Vagina (tissue), 2 donors: ENCODE data around the gene DHRS2. TPM values are rescaled to one million over a fixed set of nuclear protein-coding genes. Genes with fewer than 3 reads are reported as not detected.
A peak's percentile ranks its signal among the peaks of the same experiment; 100 is the strongest.

Experiments used
- DNase-seq, 2 donors: peaks; one replicate each; pipeline ENCODE4 v3.0.0-alpha.2; 2017; ENCODE audit errors: extremely low spot score in 2 of 2
- H3K27ac ChIP-seq: fragments of 200-600 bp; sonication (generic); one replicate; pipeline ENCODE4 v1.5.1; 2019
- H3K27me3 ChIP-seq: fragments of 200-600 bp; sonication (generic); one replicate; pipeline ENCODE4 v1.5.1; 2019
- H3K36me3 ChIP-seq, 2 donors: fragments of 200-600 bp; sonication (generic); one replicate each; pipeline ENCODE4 v1.5.1; 2017 to 2019
- H3K4me1 ChIP-seq: fragments of 200-600 bp; sonication (generic); one replicate; pipeline ENCODE4 v1.5.1; 2019
- H3K4me3 ChIP-seq, 2 donors: fragments of 200-600 bp; sonication (generic); 1 replicate in 1 of 2; 2 replicates in 1 of 2; pipeline ENCODE4 v1.5.1; 2016 to 2019
- H3K9me3 ChIP-seq: fragments of 200-600 bp; sonication (generic); one replicate; pipeline ENCODE4 v1.5.1; 2019
- POLR2A ChIP-seq, 2 donors: fragments of 450-650 bp; IDR thresholded peaks; one replicate each; pipeline ENCODE4 v1.6.1; 2017; ENCODE audit warnings: antibody characterized with exemption in 2 of 2, mild to moderate bottlenecking in 2 of 2, moderate library complexity in 2 of 2
- POLR2AphosphoS5 ChIP-seq, 2 donors: sonication (generic); formaldehyde crosslinking; IDR thresholded peaks; one replicate each; pipeline ENCODE4 v1.9.0; 2017; ENCODE audit warnings: antibody characterized with exemption in 2 of 2, mild to moderate bottlenecking in 2 of 2, low read depth in 1 of 2; ENCODE audit not compliant: insufficient read depth in 1 of 2
- intact Hi-C: fragments of 100-400 bp; cut with DNase I; formaldehyde crosslinking; loops from one replicate; pipeline ENCODE4 v1.15.1; 2023
- total RNA-seq: library from RNA; depleted of rRNA; stranded (reverse); fragments of >200 nt; gene quantifications from one replicate; pipeline ENCODE4 v1.2.3, GENCODE V29; 2016
- TF ChIP-seq, protein P1 (sequence below), 3 experiments: fragments of 450-650 bp in 2 of 3; fragments of 200-600 bp in 1 of 3; sonication (generic) in 1 of 3; IDR thresholded peaks; one replicate each; pipeline ENCODE4 v1.5.1; 2017 to 2019; ENCODE audit warnings: antibody characterized with exemption in 3 of 3, mild to moderate bottlenecking in 2 of 3, moderate library complexity in 2 of 3

The DHRS2 gene
- total RNA-seq, 1 donor from 2014 or later, result 0.25 TPM

DNA sequence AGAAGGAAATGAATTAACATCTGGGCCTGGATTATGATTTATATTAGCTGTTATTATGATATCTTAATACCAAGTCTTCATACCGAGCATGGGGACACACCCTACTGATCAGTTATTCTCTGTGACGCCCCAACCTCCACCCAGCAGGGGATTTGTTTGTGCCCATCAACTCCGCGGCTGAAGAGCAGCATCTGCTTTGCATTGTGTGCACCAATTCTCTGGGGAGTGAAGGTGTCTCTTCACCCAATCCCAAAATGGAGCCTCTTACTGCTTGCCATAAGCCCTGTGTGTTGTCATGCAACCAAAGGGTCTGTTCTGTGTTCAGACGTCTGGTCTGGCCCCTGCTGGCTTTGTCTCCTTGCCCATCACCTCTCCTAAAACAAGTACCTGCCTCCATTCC lies 25.4 kb downstream of the DHRS2 start:
- Histone ChIP-seq H3K36me3 (no peaks in the 10 kb centered on the region), H3K27ac (no peak overlapping the region), H3K4me1 (no peaks in the 10 kb centered on the region), H3K9me3 (no peaks in the 10 kb centered on the region), H3K27me3 (no peaks in the 10 kb centered on the region), H3K4me3 (no peak overlapping the region)
- DNase-seq, result peak in 1 of 2 donors; percentile 34
- intact Hi-C loops, result no loop called here
- TF ChIP-seq, protein P1, sequence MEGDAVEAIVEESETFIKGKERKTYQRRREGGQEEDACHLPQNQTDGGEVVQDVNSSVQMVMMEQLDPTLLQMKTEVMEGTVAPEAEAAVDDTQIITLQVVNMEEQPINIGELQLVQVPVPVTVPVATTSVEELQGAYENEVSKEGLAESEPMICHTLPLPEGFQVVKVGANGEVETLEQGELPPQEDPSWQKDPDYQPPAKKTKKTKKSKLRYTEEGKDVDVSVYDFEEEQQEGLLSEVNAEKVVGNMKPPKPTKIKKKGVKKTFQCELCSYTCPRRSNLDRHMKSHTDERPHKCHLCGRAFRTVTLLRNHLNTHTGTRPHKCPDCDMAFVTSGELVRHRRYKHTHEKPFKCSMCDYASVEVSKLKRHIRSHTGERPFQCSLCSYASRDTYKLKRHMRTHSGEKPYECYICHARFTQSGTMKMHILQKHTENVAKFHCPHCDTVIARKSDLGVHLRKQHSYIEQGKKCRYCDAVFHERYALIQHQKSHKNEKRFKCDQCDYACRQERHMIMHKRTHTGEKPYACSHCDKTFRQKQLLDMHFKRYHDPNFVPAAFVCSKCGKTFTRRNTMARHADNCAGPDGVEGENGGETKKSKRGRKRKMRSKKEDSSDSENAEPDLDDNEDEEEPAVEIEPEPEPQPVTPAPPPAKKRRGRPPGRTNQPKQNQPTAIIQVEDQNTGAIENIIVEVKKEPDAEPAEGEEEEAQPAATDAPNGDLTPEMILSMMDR (IDR thresholded peaks at IDR 0.05), result no peak

DNA sequence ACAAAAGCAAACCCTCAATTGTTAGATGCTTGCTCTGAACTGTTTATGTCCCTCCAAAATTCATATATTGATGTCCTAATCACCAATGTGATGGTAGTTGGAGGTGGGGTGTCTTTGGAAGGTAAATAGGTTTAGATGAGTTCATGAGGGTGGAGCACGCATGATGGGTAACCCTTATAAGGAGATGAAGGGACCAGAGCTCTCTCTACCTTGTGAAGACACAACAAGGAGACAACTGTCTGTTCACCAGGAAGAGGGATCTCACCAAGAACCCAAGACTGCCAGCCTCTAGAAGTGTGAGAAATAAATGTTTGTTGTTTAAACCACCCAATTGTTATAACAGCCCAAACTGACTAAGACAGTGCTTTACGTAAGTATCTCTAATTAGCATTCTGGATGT lies 27.0 kb downstream of the DHRS2 start:
- no peaks in the 10 kb centered on the region for H3K27me3 ChIP-seq
- H3K36me3 ChIP-seq, result no peaks in the 10 kb centered on the region
- no peaks in the 10 kb centered on the region for H3K4me1 ChIP-seq
- H3K9me3 ChIP-seq, result no peaks in the 10 kb centered on the region
- peak; percentile 12 to 56 for DNase-seq
- intact Hi-C loops, result no loop called here
- H3K27ac ChIP-seq, result no peak overlapping the region
- TF ChIP-seq POLR2AphosphoS5 (IDR thresholded peaks at IDR 0.05; ENCODE audit: insufficient read depth in 1 of 2, low read depth in 1 of 2), result no peak
- no peak for TF ChIP-seq POLR2A (IDR thresholded peaks at IDR 0.05)
- TF ChIP-seq, protein P1 (IDR thresholded peaks at IDR 0.05), result no peak
- H3K4me3 ChIP-seq, result no peak overlapping the region

DNA sequence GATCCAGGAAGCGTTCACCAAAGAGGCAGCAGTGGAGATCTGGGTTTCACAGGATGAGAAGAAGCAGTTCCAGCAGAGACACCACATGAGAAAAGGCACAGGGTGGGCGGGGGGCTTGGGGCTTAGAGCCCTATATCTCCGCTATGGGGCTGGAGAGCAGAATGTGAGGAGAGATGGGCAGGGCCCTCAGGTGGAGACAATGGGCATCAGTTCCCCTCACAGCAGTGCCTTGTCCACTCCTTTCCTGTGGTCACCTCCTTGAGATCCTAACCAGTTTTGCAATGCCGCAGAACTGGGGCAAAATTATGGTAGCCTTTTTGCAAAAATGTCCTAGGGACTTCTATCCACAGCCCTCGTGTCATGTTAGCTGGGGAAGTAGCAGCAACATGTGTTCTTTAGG lies 27.5 kb downstream of the DHRS2 start:
- DNase-seq, result peak; percentile 58 to 71
- TF ChIP-seq POLR2A (IDR thresholded peaks at IDR 0.05) (no peak), POLR2AphosphoS5 (IDR thresholded peaks at IDR 0.05; ENCODE audit: insufficient read depth in 1 of 2, low read depth in 1 of 2) (no peak)
- TF ChIP-seq, protein P1 (IDR thresholded peaks at IDR 0.05), result no peak
- Histone ChIP-seq H3K4me1 (no peaks in the 10 kb centered on the region), H3K36me3 (no peaks in the 10 kb centered on the region), H3K4me3 (no peak overlapping the region), H3K27me3 (no peaks in the 10 kb centered on the region), H3K27ac (no peak overlapping the region), H3K9me3 (no peaks in the 10 kb centered on the region)
- intact Hi-C loops, result no loop called here

DNA sequence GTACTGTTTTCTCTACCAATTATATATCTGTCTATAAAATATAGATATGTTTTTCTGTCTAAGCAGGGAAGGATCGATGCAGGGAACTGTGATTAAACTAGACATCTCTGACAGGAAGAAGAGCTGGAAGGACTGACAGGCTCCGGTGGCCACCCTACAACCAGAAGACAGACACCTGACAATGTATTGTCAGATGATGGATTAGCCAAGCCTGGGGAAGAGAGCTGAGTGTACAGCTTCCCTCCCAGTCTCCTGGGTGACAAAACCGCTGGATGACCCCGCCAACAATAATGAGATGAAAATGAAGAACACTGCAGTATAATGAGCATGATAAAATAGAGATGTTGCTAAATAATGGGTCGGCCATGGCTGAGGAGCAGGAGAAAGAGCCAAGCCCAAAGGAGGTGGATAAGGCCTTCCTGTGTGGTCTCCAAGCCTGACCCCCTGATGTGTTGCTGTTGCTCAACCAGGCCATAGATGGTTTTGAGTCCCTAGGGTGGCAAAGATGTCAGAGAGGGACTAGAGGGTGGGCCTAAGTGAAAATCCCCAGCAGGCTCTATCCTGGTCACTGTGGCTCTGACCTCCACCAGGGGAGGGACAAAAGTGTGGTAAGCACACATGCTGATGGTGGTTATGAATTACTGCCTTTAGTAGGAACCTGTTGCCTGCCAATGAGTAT lies 28.2 kb downstream of the DHRS2 start:
- peak; percentile 70 to 72 for DNase-seq
- Histone ChIP-seq H3K9me3 (no peaks in the 10 kb centered on the region), H3K4me3 (no peak overlapping the region), H3K27me3 (no peaks in the 10 kb centered on the region), H3K4me1 (no peaks in the 10 kb centered on the region), H3K36me3 (no peaks in the 10 kb centered on the region), H3K27ac (no peak overlapping the region)
- no peak for TF ChIP-seq POLR2A (IDR thresholded peaks at IDR 0.05)
- TF ChIP-seq, protein P1 (IDR thresholded peaks at IDR 0.05), result no peak
- no peak for TF ChIP-seq POLR2AphosphoS5 (IDR thresholded peaks at IDR 0.05; ENCODE audit: insufficient read depth in 1 of 2, low read depth in 1 of 2)
- intact Hi-C loops, result no loop called here

DNA sequence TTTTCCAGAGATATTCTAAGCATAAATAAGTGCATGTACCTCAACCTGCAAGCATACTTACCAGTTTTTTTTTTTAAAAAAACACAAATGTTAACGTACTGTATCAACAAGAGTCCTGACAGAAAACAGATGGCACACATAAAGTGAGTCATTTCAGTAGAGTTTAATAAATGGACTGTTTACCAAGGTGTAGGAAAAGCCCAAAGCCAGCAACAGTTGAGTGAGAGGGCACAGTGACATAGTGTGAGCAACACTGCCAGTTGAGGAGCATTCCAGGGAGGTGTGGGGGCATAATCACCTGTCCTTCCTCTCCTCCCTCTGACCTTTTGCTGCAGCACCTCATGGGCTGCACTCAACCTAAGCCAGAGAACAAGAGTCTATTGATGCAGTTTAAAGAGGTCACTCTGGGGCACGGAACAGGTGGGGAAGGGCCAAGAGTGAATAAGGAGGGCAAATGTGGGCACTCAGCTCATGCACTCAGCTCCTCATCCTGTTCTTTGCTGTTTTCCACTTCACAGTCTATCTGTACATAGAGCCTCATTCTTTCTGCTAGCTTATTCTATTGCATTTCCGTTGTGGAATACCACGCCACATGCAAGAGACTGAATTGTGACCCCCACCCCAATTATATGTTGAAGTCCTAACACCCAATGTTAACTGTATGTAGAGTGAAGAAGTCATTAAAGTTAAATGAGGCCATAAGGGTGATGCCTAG lies 29.3 kb downstream of the DHRS2 start:
- H3K27ac ChIP-seq, result no peak overlapping the region
- intact Hi-C loops, result no loop called here
- no peak for TF ChIP-seq POLR2A (IDR thresholded peaks at IDR 0.05)
- TF ChIP-seq, protein P1 (IDR thresholded peaks at IDR 0.05), result no peak
- no peak for TF ChIP-seq POLR2AphosphoS5 (IDR thresholded peaks at IDR 0.05; ENCODE audit: insufficient read depth in 1 of 2, low read depth in 1 of 2)

More for the DNA sequence above, 29.3 kb downstream of the DHRS2 start:
- Histone ChIP-seq H3K36me3 (no peaks in the 10 kb centered on the region), H3K27me3 (no peaks in the 10 kb centered on the region), H3K9me3 (no peaks in the 10 kb centered on the region), H3K4me1 (no peaks in the 10 kb centered on the region), H3K4me3 (no peak overlapping the region)
- peak; percentile 40 to 49 for DNase-seq
